Loucy (cell line): ENCODE results near the gene LAMB3.

ENCODE experiments used
- EZH2phosphoT487 ChIP-seq: fragments of 200-600 bp; IDR thresholded peaks from 2 replicates; pipeline ENCODE4 v1.6.1; 2018; ENCODE audit warnings: antibody characterized with exemption, mild to moderate bottlenecking, moderate library complexity, borderline replicate concordance
- TF ChIP-seq, protein P1 (sequence below): fragments of 200-600 bp; sonication (generic); conservative IDR thresholded peaks from 2 replicates; pipeline ENCODE4 v1.5.1; 2014; ENCODE audit warnings: mild to moderate bottlenecking, antibody characterized with exemption, low read length

DNA sequence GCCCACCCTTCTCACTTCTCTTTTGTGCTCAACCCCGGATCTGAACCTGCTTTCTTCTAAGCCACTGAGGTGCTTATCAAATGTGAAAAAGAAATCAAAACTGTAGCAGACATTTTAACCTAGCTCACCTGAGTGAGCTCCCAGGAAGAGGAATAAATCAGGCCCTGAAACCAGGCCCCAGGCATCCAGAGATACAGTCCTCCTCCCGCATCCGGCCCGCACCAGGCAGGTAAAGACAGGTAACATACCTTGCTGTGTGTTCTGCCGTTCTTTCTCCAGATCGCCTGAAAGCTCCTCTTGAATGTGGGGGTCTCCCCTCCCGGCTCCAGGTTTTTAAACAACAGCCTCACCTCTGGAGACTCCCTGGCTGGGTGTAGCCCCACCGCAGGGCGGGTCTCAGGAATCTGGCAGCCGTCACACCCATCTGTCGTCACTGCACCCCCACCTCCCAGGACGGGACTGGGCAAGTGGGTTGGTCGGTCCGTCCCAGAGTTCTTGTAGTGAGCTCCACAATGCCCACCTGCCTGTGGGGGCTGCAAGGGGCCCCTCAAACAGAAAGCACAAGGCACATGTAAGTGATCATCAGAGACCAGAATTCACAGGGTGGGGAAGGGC is at the start of gene LAMB3:
- TF ChIP-seq, protein P1, sequence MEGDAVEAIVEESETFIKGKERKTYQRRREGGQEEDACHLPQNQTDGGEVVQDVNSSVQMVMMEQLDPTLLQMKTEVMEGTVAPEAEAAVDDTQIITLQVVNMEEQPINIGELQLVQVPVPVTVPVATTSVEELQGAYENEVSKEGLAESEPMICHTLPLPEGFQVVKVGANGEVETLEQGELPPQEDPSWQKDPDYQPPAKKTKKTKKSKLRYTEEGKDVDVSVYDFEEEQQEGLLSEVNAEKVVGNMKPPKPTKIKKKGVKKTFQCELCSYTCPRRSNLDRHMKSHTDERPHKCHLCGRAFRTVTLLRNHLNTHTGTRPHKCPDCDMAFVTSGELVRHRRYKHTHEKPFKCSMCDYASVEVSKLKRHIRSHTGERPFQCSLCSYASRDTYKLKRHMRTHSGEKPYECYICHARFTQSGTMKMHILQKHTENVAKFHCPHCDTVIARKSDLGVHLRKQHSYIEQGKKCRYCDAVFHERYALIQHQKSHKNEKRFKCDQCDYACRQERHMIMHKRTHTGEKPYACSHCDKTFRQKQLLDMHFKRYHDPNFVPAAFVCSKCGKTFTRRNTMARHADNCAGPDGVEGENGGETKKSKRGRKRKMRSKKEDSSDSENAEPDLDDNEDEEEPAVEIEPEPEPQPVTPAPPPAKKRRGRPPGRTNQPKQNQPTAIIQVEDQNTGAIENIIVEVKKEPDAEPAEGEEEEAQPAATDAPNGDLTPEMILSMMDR, result no peak
- TF ChIP-seq EZH2phosphoT487, result no peak
